GM12864 (cell line): ENCODE measurements around the gene MRPL21.

Experiments used
- DNase-seq: peaks from one replicate; pipeline ENCODE4 v3.0.0-alpha.2; 2011; ENCODE audit warnings: low read depth
- H3K4me3 ChIP-seq: 2 replicates; pipeline ENCODE4 v1.5.1; 2011; ENCODE audit warnings: mild to moderate bottlenecking, low read depth, low read length, control low read depth
- CTCF ChIP-seq: IDR thresholded peaks from 2 replicates; pipeline ENCODE4 v1.5.1; 2011; ENCODE audit warnings: low read depth, mild to moderate bottlenecking, moderate library complexity, low read length, control low read depth, inconsistent platforms; ENCODE audit errors: missing control alignments

Gene MRPL21

GRCh38 chr11:68938816-68939582, 35.4 kb upstream of the MRPL21 start:
- H3K4me3 ChIP-seq, result no peak overlapping the region
- no peak for DNase-seq
- TF ChIP-seq CTCF, result no peak

- H3K4me3 ChIP-seq, result no peak overlapping the region
- DNase-seq, result no peak
- TF ChIP-seq CTCF, result no peak
Observed at GRCh38 chr11:68938088-68938487, 34.5 kb upstream of the MRPL21 start.

GRCh38 chr11:68936676-68937620, 33.3 kb upstream of the MRPL21 start:
- no peak overlapping the region for H3K4me3 ChIP-seq
- TF ChIP-seq CTCF, result no peak
- DNase-seq, result no peak

- DNase-seq, result no peak
- no peak overlapping the region for H3K4me3 ChIP-seq
- no peak for TF ChIP-seq CTCF
Observed at GRCh38 chr11:68936358-68936636, 32.7 kb upstream of the MRPL21 start.

GRCh38 chr11:68935516-68936357, 32.1 kb upstream of the MRPL21 start:
- no peak for DNase-seq
- no peak overlapping the region for H3K4me3 ChIP-seq
- TF ChIP-seq CTCF, result no peak

GRCh38 chr11:68935066-68935465, 31.4 kb upstream of the MRPL21 start:
- no peak overlapping the region for H3K4me3 ChIP-seq
- no peak for TF ChIP-seq CTCF
- no peak for DNase-seq
